HCT116 (cell line): ENCODE results near the gene SLC4A11. TPM values are rescaled to one million over a fixed set of nuclear protein-coding genes. Genes with fewer than 3 reads are reported as not detected.

Source experiments
- ATAC-seq: fragments of 200-7000 bp; cut with Tn5 transposase; 2 replicates; pipeline ENCODE4 v1.9.1; 2020; ENCODE audit warnings: mild to moderate bottlenecking, moderate library complexity
- BruUV-seq: library from RNA; stranded (reverse); fragments of 400-500 nt; replicated peaks from 2 replicates; lab custom pipeline; 2021; lab: Mats Ljungman, UMichigan
- CTCF ChIA-PET: fragments of 300-600 bp; sonication (Branson Sonifier 250); formaldehyde crosslinking; loops from one replicate; lab custom pipeline; 2021; ENCODE audit warnings: antibody characterized with exemption; lab: Charles Lee
- POLR2A ChIA-PET: fragments of 300-600, 350-600 bp; sonication (Branson Sonifier 250); formaldehyde crosslinking; loops from one replicate; lab custom pipeline; 2021; ENCODE audit warnings: antibody characterized with exemption; lab: Charles Lee
- RAD21 ChIA-PET, 2 experiments: fragments of 300-600 bp; sonication (Branson Sonifier 250); formaldehyde crosslinking; loops; one replicate each; lab custom pipeline; 2023; ENCODE audit warnings: low total read pairs in 2 of 2; ENCODE audit not compliant: uncharacterized antibody in 2 of 2, unreplicated experiment in 2 of 2, low non-redundant PET in 1 of 2; lab: Charles Lee
- DNase-seq: peaks from one replicate; pipeline ENCODE4 v3.0.0-alpha.2; 2010; ENCODE audit warnings: low read depth, low spot score
- H2AFZ ChIP-seq: fragments of 200-600 bp; shearing (Covaris generic), sonication (generic); 2 replicates; pipeline ENCODE4 v1.6.1; 2017; ENCODE audit warnings: low read depth, mixed run types, mixed read lengths, antibody characterized with exemption, low read length; ENCODE audit not compliant: poor library complexity, severe bottlenecking
- H3K27ac ChIP-seq: 2 replicates; pipeline ENCODE4 v1.5.1; 2012; ENCODE audit warnings: low read depth, low read length
- H3K27me3 ChIP-seq: fragments of 200-600 bp; sonication (generic); 2 replicates; pipeline ENCODE4 v1.6.1; 2016; ENCODE audit warnings: mixed run types, low read length, mixed read lengths; ENCODE audit not compliant: insufficient read depth
- H3K36me3 ChIP-seq, 2 experiments: fragments of 200-500 bp in 1 of 2; fragments of 200-600 bp in 1 of 2; sonication (Bioruptor generic) in 1 of 2; sonication (generic) in 1 of 2; 2 replicates each; pipeline versions ENCODE4 v1.5.1 to v1.6.1; 2014 to 2016; ENCODE audit warnings: low read length in 2 of 2, inconsistent platforms in 1 of 2, mixed read lengths in 1 of 2, mixed run types in 1 of 2; ENCODE audit not compliant: insufficient read depth in 2 of 2, control insufficient read depth in 1 of 2
- H3K4me1 ChIP-seq, 2 experiments: fragments of 200-600 bp in 1 of 2; sonication (generic) in 1 of 2; 2 replicates each; pipeline versions ENCODE4 v1.5.1 to v1.6.1; 2012 to 2017; ENCODE audit warnings: low read length in 2 of 2, inconsistent platforms in 1 of 2, mild to moderate bottlenecking in 1 of 2, mixed read lengths in 1 of 2, mixed run types in 1 of 2, moderate library complexity in 1 of 2; ENCODE audit not compliant: insufficient read depth in 2 of 2, control insufficient read depth in 1 of 2
- H3K4me2 ChIP-seq: fragments of 200-600 bp; sonication (generic); 2 replicates; pipeline ENCODE4 v1.6.1; 2017; ENCODE audit warnings: mixed run types, low read length, mixed read lengths
- H3K4me3 ChIP-seq, 2 experiments: fragments of 200-600 bp in 1 of 2; sonication (generic) in 1 of 2; replicated peaks in 1 of 2; 2 replicates each; pipeline ENCODE4 v1.5.1; 2011 to 2016; ENCODE audit warnings: low read length in 2 of 2, control low read depth in 1 of 2, low read depth in 1 of 2, mild to moderate bottlenecking in 1 of 2, mixed read lengths in 1 of 2, mixed run types in 1 of 2
- H3K79me2 ChIP-seq: fragments of 200-600 bp; sonication (generic); 2 replicates; pipeline ENCODE4 v1.6.1; 2017; ENCODE audit warnings: mild to moderate bottlenecking, mixed run types, low read length, moderate library complexity, mixed read lengths; ENCODE audit not compliant: insufficient read depth
- H3K9ac ChIP-seq: fragments of 200-600 bp; sonication (generic); 2 replicates; pipeline ENCODE4 v1.6.1; 2016; ENCODE audit warnings: low read length, mixed read lengths
- H3K9me2 ChIP-seq: fragments of 200-600 bp; sonication (generic), shearing (Covaris generic); 2 replicates; pipeline ENCODE4 v1.6.1; 2017; ENCODE audit warnings: mixed run types, mild to moderate bottlenecking, moderate library complexity; ENCODE audit not compliant: insufficient read depth
- H3K9me3 ChIP-seq, 2 experiments: fragments of 200-500 bp in 1 of 2; fragments of 200-600 bp in 1 of 2; sonication (Bioruptor generic) in 1 of 2; sonication (generic) in 1 of 2; 2 replicates each; pipeline ENCODE4 v1.6.1; 2014 to 2017; ENCODE audit warnings: low read length in 2 of 2, mixed read lengths in 2 of 2, inconsistent platforms in 1 of 2, low read depth in 1 of 2, mild to moderate bottlenecking in 1 of 2, mixed run types in 1 of 2, moderate library complexity in 1 of 2; ENCODE audit not compliant: control insufficient read depth in 1 of 2, insufficient read depth in 1 of 2
- H4K20me1 ChIP-seq: fragments of 200-600 bp; sonication (generic), shearing (Covaris generic); 2 replicates; pipeline ENCODE4 v1.6.1; 2017; ENCODE audit warnings: mixed run types, mild to moderate bottlenecking, moderate library complexity; ENCODE audit not compliant: insufficient read depth
- ATF3 ChIP-seq: IDR thresholded peaks from 2 replicates; pipeline ENCODE4 v1.6.1; 2012
- CBX3 ChIP-seq: IDR thresholded peaks from 2 replicates; pipeline ENCODE4 v1.6.1; 2012; ENCODE audit warnings: low read depth
- CEBPB ChIP-seq: IDR thresholded peaks from 2 replicates; pipeline ENCODE4 v1.6.1; 2012; ENCODE audit warnings: low read depth
- EZH2 ChIP-seq: fragments of 200-600 bp; sonication (generic); IDR thresholded peaks from 2 replicates; pipeline ENCODE4 v1.6.1; 2017; ENCODE audit warnings: antibody characterized with exemption, mixed run types
- EZH2phosphoT487 ChIP-seq: fragments of 200-600 bp; IDR thresholded peaks from 2 replicates; pipeline ENCODE4 v1.6.1; 2018; ENCODE audit warnings: antibody characterized with exemption, borderline replicate concordance
- FOSL1 ChIP-seq: IDR thresholded peaks from 2 replicates; pipeline ENCODE4 v1.6.1; 2012; ENCODE audit warnings: low read depth
- RAD21 ChIP-seq: IDR thresholded peaks from 2 replicates; pipeline ENCODE4 v1.6.1; 2012; ENCODE audit warnings: low read depth, mild to moderate bottlenecking
- SIN3A ChIP-seq: IDR thresholded peaks from 2 replicates; pipeline ENCODE4 v1.6.1; 2012; ENCODE audit warnings: low read depth
- SP1 ChIP-seq: IDR thresholded peaks from 2 replicates; pipeline ENCODE4 v1.6.1; 2012; ENCODE audit warnings: low read depth
- SRF ChIP-seq: IDR thresholded peaks from 2 replicates; pipeline ENCODE4 v1.6.1; 2012; ENCODE audit warnings: low read depth
- TCF7L2 ChIP-seq: IDR thresholded peaks from 2 replicates; pipeline ENCODE4 v1.7.0; 2011; ENCODE audit warnings: borderline replicate concordance, inconsistent platforms; ENCODE audit not compliant: insufficient read depth, insufficient read length; ENCODE audit errors: extremely low read depth
- YY1 ChIP-seq: IDR thresholded peaks from 2 replicates; pipeline ENCODE4 v1.6.1; 2011; ENCODE audit warnings: low read length, low read depth, moderate library complexity, mild to moderate bottlenecking; ENCODE audit not compliant: insufficient replicate concordance; ENCODE audit errors: extremely low read depth
- ZFX ChIP-seq: fragments of 450-650 bp; IDR thresholded peaks from 2 replicates; pipeline ENCODE4 v1.6.1; 2017
- ZNF274 ChIP-seq: fragments of 200-500 bp; sonication (Bioruptor generic); IDR thresholded peaks from 2 replicates; pipeline ENCODE4 v1.6.1; 2014; ENCODE audit warnings: mild to moderate bottlenecking, low read depth, low read length, inconsistent platforms
- intact Hi-C: fragments of 100-400 bp; cut with micrococcal nuclease; formaldehyde crosslinking; loops from 2 replicates; pipeline ENCODE4 v1.10.0; 2022
- total RNA-seq: library from RNA; stranded (reverse); gene quantifications from one replicate; pipeline ENCODE4 v1.2.1, GENCODE V29; 2021; ENCODE audit not compliant: unreplicated experiment
- TF ChIP-seq, protein P1 (sequence below): IDR thresholded peaks from 2 replicates; pipeline ENCODE4 v1.6.1; 2012
- TF ChIP-seq, protein P2 (sequence below): IDR thresholded peaks from 2 replicates; pipeline ENCODE4 v1.6.1; 2012; ENCODE audit warnings: low read depth

SLC4A11 gene
- total RNA-seq, 1 experiment from 2014 or later: 22.7 TPM

DNA sequence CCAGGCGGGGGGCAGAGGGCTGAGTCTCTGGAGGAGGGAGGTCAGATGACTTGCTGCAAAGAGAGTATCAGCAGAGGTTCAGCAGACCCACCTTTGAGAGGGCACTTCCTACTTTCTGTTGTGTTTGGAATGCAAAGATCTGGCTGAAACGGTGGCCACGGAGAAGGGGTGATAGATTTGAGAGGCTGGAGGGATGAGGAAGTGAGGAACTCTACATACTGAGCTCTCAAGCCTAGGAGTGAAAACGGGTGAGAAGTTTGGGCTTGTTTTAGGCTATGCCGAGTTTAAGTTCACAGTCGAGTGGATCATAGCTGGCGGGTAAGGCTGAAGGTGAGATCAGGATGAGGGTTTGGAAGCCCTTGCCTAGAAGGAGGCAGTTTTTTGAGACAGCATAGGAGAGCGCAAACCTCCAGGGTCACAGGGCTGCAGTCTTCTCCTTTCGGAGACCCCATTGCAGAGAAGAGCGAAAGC, 30.2 kb downstream of the SLC4A11 start:
- no peaks in the 10 kb centered on the region for H4K20me1 ChIP-seq
- no peaks in the 10 kb centered on the region for H3K9me3 ChIP-seq
- ChIA-PET POLR2A (interaction anchor here (0.6 kb wide), 1 partner anchor 203 kb away, joined by 3 read pairs; no protein-coding TSS in a partner anchor), CTCF (interaction anchor here (0.7 to 0.9 kb wide), 2 partner anchors 10 kb away, joined by 3 to 4 read pairs; no protein-coding TSS in a partner anchor), RAD21 (no interaction called here)
- intact Hi-C loops: no loop called here
- TSS peak; percentile 66 for BruUV-seq
- peak overlapping the region; percentile 85 for H2AFZ ChIP-seq
- peak overlapping the region; percentile 91 for H3K27ac ChIP-seq
- peak overlapping the region; percentile 89 for H3K9ac ChIP-seq
- no peaks in the 10 kb centered on the region for H3K9me2 ChIP-seq
- no peaks in the 10 kb centered on the region for H3K27me3 ChIP-seq
- H3K36me3 ChIP-seq: peaks cover 3 to 8% of the 10 kb centered on the region in 2 experiments; a peak in 2 of 4 replicates
- H3K4me1 ChIP-seq: peaks cover 9 to 17% of the 10 kb centered on the region in 2 experiments; a peak in 3 of 4 replicates
- peaks cover 55% of the 10 kb centered on the region for H3K79me2 ChIP-seq
- TF ChIP-seq RAD21: no peak
- no peak for TF ChIP-seq ZNF274
- no peak for TF ChIP-seq ZFX
- no peak for TF ChIP-seq CEBPB
- TF ChIP-seq SRF: no peak
- no peak for TF ChIP-seq FOSL1
- no peak for TF ChIP-seq EZH2phosphoT487
- TF ChIP-seq, protein P1, sequence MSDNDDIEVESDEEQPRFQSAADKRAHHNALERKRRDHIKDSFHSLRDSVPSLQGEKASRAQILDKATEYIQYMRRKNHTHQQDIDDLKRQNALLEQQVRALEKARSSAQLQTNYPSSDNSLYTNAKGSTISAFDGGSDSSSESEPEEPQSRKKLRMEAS: no peak
- no peak for TF ChIP-seq CBX3
- TF ChIP-seq YY1: no peak
- no peak for TF ChIP-seq TCF7L2
- TF ChIP-seq SIN3A: no peak
- TF ChIP-seq, protein P2, sequence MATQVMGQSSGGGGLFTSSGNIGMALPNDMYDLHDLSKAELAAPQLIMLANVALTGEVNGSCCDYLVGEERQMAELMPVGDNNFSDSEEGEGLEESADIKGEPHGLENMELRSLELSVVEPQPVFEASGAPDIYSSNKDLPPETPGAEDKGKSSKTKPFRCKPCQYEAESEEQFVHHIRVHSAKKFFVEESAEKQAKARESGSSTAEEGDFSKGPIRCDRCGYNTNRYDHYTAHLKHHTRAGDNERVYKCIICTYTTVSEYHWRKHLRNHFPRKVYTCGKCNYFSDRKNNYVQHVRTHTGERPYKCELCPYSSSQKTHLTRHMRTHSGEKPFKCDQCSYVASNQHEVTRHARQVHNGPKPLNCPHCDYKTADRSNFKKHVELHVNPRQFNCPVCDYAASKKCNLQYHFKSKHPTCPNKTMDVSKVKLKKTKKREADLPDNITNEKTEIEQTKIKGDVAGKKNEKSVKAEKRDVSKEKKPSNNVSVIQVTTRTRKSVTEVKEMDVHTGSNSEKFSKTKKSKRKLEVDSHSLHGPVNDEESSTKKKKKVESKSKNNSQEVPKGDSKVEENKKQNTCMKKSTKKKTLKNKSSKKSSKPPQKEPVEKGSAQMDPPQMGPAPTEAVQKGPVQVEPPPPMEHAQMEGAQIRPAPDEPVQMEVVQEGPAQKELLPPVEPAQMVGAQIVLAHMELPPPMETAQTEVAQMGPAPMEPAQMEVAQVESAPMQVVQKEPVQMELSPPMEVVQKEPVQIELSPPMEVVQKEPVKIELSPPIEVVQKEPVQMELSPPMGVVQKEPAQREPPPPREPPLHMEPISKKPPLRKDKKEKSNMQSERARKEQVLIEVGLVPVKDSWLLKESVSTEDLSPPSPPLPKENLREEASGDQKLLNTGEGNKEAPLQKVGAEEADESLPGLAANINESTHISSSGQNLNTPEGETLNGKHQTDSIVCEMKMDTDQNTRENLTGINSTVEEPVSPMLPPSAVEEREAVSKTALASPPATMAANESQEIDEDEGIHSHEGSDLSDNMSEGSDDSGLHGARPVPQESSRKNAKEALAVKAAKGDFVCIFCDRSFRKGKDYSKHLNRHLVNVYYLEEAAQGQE: no peak
- TF ChIP-seq EZH2: no peak
- no peak for TF ChIP-seq SP1
- no peak for TF ChIP-seq ATF3
- peak; percentile 2 for ATAC-seq
- no peak for DNase-seq
- peak overlapping the region; percentile 91 for H3K4me2 ChIP-seq
- peak overlapping the region; percentile 88 to 94 for H3K4me3 ChIP-seq
